Neural cell (in vitro differentiated cells): ENCODE results near the gene APP. TPM values are rescaled to one million over a fixed set of nuclear protein-coding genes. Genes with fewer than 3 reads are reported as not detected.

Experiments used
- H2AFZ ChIP-seq: fragments of 200-600, 300-800 bp; sonication (generic), shearing (Covaris generic); 2 replicates; pipeline ENCODE4 v1.6.0; 2014; ENCODE audit warnings: low read depth, mild to moderate bottlenecking, antibody characterized with exemption, low read length, moderate library complexity
- H3F3A ChIP-seq: fragments of 200-600 bp; shearing (Covaris generic); 2 replicates; pipeline ENCODE4 v1.6.1; 2016; ENCODE audit warnings: mild to moderate bottlenecking, moderate library complexity, mixed read lengths, antibody characterized with exemption, low read length; ENCODE audit not compliant: insufficient read depth, poor library complexity, severe bottlenecking
- H3K27ac ChIP-seq: fragments of 200-600, 300-800 bp; sonication (generic), shearing (Covaris generic); 2 replicates; pipeline ENCODE4 v1.5.1; 2014; ENCODE audit warnings: mild to moderate bottlenecking, low read length, moderate library complexity
- H3K27me3 ChIP-seq: fragments of 300-800, 200-600 bp; sonication (generic), shearing (Covaris generic); 2 replicates; pipeline ENCODE4 v1.6.0; 2014; ENCODE audit warnings: mild to moderate bottlenecking, low read depth, low read length, moderate library complexity; ENCODE audit not compliant: insufficient read depth
- H3K36me3 ChIP-seq: fragments of 300-800, 200-600 bp; sonication (generic), shearing (Covaris generic); 2 replicates; pipeline ENCODE4 v1.5.1; 2014; ENCODE audit warnings: mild to moderate bottlenecking, antibody characterized with exemption, low read length, moderate library complexity; ENCODE audit not compliant: insufficient read depth
- H3K4me2 ChIP-seq: fragments of 300-800, 200-600 bp; sonication (generic), shearing (Covaris generic); 2 replicates; pipeline ENCODE4 v1.6.0; 2014; ENCODE audit warnings: mild to moderate bottlenecking, low read length
- H3K4me3 ChIP-seq: fragments of 300-800, 200-600 bp; sonication (generic), shearing (Covaris generic); 2 replicates; pipeline ENCODE4 v1.5.1; 2014; ENCODE audit warnings: mild to moderate bottlenecking, low read length, moderate library complexity
- H3K79me2 ChIP-seq: fragments of 200-600 bp; shearing (Covaris generic); replicated peaks from 2 replicates; pipeline ENCODE4 v1.6.0; 2014; ENCODE audit warnings: mild to moderate bottlenecking, low read length, moderate library complexity; ENCODE audit not compliant: insufficient read depth
- H3K9ac ChIP-seq: fragments of 300-800, 200-600 bp; sonication (generic), shearing (Covaris generic); 2 replicates; pipeline ENCODE4 v1.6.1; 2016; ENCODE audit warnings: mild to moderate bottlenecking, low read length, mixed read lengths
- H3K9me2 ChIP-seq: fragments of 200-600 bp; shearing (Covaris generic); 2 replicates; pipeline ENCODE4 v1.6.1; 2016; ENCODE audit warnings: mild to moderate bottlenecking, low read length, mixed read lengths; ENCODE audit not compliant: insufficient read depth
- H3K9me3 ChIP-seq: fragments of 200-600, 300-800 bp; sonication (generic), shearing (Covaris generic); 2 replicates; pipeline ENCODE4 v1.6.1; 2016; ENCODE audit warnings: mild to moderate bottlenecking, mixed run types, low read length, moderate library complexity, mixed read lengths
- H4K20me1 ChIP-seq: fragments of 200-600 bp; shearing (Covaris generic); 2 replicates; pipeline ENCODE4 v1.6.1; 2016; ENCODE audit warnings: mild to moderate bottlenecking, mixed run types; ENCODE audit not compliant: insufficient read depth
- EP300 ChIP-seq: fragments of 450-650 bp; conservative IDR thresholded peaks from 2 replicates; pipeline ENCODE4 v1.6.1; 2014; ENCODE audit warnings: antibody characterized with exemption, mild to moderate bottlenecking, moderate library complexity; ENCODE audit not compliant: poor library complexity, severe bottlenecking
- EZH2 ChIP-seq: fragments of 200-600, 300-800 bp; shearing (Covaris generic), sonication (generic); IDR thresholded peaks from 2 replicates; pipeline ENCODE4 v1.6.1; 2014; ENCODE audit warnings: antibody characterized with exemption, low read length, borderline replicate concordance, mild to moderate bottlenecking; ENCODE audit not compliant: insufficient read depth, poor library complexity, severe bottlenecking
- MXI1 ChIP-seq: fragments of 450-650 bp; conservative IDR thresholded peaks from 2 replicates; pipeline ENCODE4 v1.6.1; 2014; ENCODE audit warnings: antibody characterized with exemption, mild to moderate bottlenecking; ENCODE audit not compliant: poor library complexity, severe bottlenecking
- POLR2AphosphoS5 ChIP-seq: IDR thresholded peaks from 2 replicates; pipeline ENCODE4 v1.6.1; 2012
- RAD21 ChIP-seq: fragments of 450-650 bp; conservative IDR thresholded peaks from 2 replicates; pipeline ENCODE4 v1.6.1; 2014; ENCODE audit warnings: antibody characterized with exemption, mild to moderate bottlenecking, moderate library complexity
- SMC3 ChIP-seq: fragments of 450-650 bp; conservative IDR thresholded peaks from 2 replicates; pipeline ENCODE4 v1.6.1; 2014; ENCODE audit warnings: antibody characterized with exemption, mild to moderate bottlenecking, moderate library complexity; ENCODE audit not compliant: poor library complexity
- TAF1 ChIP-seq: IDR thresholded peaks from 2 replicates; pipeline ENCODE4 v1.6.1; 2012; ENCODE audit warnings: low read depth
- polyA plus RNA-seq: library from polyadenylated mRNA; depleted of rRNA; stranded (reverse); fragments of >200 nt; gene quantifications from 2 replicates; pipeline ENCODE4 v1.2.3, GENCODE V29; 2014
- TF ChIP-seq, protein P1 (sequence below): IDR thresholded peaks from 2 replicates; pipeline ENCODE4 v1.6.1; 2012; ENCODE audit warnings: borderline replicate concordance
- TF ChIP-seq, protein P2 (sequence below): fragments of 450-650 bp; IDR thresholded peaks from 2 replicates; pipeline ENCODE4 v1.5.1; 2014; ENCODE audit warnings: antibody characterized with exemption, mild to moderate bottlenecking, moderate library complexity; ENCODE audit not compliant: poor library complexity, severe bottlenecking

The APP gene
- polyA plus RNA-seq, 1 donor from 2014 or later = 470 TPM

DNA sequence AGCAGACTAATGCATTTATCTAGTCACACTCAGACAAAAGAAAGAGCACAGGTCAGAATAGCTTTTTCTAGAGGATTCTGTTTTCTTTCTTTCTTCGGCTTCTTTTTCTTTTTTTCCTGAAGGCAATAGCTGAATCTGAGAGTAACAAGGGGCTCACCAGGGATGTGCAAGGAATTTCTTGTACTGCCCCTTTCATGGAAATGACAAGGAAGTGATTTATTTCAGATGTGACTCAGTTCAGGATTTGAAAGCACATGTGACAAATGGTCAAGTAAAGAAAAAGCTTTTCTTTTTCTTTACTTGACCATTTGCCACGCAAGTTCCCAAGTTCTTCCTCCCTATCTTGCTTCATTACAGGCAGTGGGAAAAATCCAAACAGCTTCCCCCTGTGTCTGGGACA lies 233.8 kb downstream of the APP start:
- no peak overlapping the region for H3K27ac ChIP-seq
- H3K27me3 ChIP-seq = no peaks in the 10 kb centered on the region
- TF ChIP-seq SMC3 (no peak), RAD21 (no peak), MXI1 (no peak), TAF1 (no peak), EZH2 (no peak), POLR2AphosphoS5 (no peak), EP300 (no peak)
- TF ChIP-seq, protein P1, sequence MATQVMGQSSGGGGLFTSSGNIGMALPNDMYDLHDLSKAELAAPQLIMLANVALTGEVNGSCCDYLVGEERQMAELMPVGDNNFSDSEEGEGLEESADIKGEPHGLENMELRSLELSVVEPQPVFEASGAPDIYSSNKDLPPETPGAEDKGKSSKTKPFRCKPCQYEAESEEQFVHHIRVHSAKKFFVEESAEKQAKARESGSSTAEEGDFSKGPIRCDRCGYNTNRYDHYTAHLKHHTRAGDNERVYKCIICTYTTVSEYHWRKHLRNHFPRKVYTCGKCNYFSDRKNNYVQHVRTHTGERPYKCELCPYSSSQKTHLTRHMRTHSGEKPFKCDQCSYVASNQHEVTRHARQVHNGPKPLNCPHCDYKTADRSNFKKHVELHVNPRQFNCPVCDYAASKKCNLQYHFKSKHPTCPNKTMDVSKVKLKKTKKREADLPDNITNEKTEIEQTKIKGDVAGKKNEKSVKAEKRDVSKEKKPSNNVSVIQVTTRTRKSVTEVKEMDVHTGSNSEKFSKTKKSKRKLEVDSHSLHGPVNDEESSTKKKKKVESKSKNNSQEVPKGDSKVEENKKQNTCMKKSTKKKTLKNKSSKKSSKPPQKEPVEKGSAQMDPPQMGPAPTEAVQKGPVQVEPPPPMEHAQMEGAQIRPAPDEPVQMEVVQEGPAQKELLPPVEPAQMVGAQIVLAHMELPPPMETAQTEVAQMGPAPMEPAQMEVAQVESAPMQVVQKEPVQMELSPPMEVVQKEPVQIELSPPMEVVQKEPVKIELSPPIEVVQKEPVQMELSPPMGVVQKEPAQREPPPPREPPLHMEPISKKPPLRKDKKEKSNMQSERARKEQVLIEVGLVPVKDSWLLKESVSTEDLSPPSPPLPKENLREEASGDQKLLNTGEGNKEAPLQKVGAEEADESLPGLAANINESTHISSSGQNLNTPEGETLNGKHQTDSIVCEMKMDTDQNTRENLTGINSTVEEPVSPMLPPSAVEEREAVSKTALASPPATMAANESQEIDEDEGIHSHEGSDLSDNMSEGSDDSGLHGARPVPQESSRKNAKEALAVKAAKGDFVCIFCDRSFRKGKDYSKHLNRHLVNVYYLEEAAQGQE = no peak
- TF ChIP-seq, protein P2, sequence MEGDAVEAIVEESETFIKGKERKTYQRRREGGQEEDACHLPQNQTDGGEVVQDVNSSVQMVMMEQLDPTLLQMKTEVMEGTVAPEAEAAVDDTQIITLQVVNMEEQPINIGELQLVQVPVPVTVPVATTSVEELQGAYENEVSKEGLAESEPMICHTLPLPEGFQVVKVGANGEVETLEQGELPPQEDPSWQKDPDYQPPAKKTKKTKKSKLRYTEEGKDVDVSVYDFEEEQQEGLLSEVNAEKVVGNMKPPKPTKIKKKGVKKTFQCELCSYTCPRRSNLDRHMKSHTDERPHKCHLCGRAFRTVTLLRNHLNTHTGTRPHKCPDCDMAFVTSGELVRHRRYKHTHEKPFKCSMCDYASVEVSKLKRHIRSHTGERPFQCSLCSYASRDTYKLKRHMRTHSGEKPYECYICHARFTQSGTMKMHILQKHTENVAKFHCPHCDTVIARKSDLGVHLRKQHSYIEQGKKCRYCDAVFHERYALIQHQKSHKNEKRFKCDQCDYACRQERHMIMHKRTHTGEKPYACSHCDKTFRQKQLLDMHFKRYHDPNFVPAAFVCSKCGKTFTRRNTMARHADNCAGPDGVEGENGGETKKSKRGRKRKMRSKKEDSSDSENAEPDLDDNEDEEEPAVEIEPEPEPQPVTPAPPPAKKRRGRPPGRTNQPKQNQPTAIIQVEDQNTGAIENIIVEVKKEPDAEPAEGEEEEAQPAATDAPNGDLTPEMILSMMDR = no peak

DNA sequence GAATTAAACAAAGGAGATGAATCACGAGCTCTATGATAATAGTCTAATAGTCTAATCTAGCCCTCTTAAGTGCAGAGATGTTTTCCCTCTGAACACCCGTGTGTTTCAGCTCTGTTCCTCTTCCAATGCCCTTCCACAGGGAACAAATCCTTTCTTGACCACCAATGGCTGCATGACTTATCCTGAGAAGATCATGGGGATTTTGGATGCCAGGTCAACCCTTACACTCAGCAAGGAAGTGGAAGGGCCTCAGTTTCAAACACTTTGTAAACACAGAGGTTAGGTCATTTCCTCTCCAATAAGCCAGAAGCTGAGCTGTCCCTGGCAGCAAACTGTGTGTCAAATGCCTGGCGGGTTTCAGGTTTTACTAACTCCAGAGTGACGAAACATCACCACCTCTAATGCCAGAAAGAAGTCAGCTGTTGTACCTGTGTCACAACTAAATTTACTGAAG lies 235.8 kb downstream of the APP start:
- Histone ChIP-seq H3K4me2 (no peak overlapping the region), H3F3A (no peaks in the 10 kb centered on the region), H3K36me3 (peaks cover 7% of the 10 kb centered on the region), H3K79me2 (no peaks in the 10 kb centered on the region), H2AFZ (no peak overlapping the region), H3K27me3 (no peaks in the 10 kb centered on the region), H3K27ac (no peak overlapping the region), H3K9ac (no peak overlapping the region), H3K4me3 (no peak overlapping the region), H4K20me1 (no peaks in the 10 kb centered on the region), H3K9me2 (no peaks in the 10 kb centered on the region), H3K9me3 (no peaks in the 10 kb centered on the region)
- TF ChIP-seq, protein P2 = no peak

More for the DNA sequence above, 233.8 kb downstream of the APP start:
- Histone ChIP-seq H2AFZ (no peak overlapping the region), H3K36me3 (peaks cover 7% of the 10 kb centered on the region), H3K9me2 (no peaks in the 10 kb centered on the region), H3K4me2 (no peak overlapping the region), H3K9ac (no peak overlapping the region), H4K20me1 (no peaks in the 10 kb centered on the region), H3K79me2 (no peaks in the 10 kb centered on the region), H3K9me3 (no peaks in the 10 kb centered on the region), H3F3A (no peaks in the 10 kb centered on the region), H3K4me3 (no peak overlapping the region)
